Measurements from ENCODE around the gene SF3B5.

The SF3B5 gene

GRCh38 chr6:144077871-144078270 is 17.5 kb downstream of the SF3B5 start:
- no peak overlapping the region for H3K4me3 ChIP-seq (ENCODE audit: low read depth, low read length)
- TF ChIP-seq, protein P1, sequence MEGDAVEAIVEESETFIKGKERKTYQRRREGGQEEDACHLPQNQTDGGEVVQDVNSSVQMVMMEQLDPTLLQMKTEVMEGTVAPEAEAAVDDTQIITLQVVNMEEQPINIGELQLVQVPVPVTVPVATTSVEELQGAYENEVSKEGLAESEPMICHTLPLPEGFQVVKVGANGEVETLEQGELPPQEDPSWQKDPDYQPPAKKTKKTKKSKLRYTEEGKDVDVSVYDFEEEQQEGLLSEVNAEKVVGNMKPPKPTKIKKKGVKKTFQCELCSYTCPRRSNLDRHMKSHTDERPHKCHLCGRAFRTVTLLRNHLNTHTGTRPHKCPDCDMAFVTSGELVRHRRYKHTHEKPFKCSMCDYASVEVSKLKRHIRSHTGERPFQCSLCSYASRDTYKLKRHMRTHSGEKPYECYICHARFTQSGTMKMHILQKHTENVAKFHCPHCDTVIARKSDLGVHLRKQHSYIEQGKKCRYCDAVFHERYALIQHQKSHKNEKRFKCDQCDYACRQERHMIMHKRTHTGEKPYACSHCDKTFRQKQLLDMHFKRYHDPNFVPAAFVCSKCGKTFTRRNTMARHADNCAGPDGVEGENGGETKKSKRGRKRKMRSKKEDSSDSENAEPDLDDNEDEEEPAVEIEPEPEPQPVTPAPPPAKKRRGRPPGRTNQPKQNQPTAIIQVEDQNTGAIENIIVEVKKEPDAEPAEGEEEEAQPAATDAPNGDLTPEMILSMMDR (conservative IDR thresholded peaks at IDR 0.05; ENCODE audit: low read depth, low read length): no peak
- no peak for DNase-seq (ENCODE audit: low read depth)

DNA sequence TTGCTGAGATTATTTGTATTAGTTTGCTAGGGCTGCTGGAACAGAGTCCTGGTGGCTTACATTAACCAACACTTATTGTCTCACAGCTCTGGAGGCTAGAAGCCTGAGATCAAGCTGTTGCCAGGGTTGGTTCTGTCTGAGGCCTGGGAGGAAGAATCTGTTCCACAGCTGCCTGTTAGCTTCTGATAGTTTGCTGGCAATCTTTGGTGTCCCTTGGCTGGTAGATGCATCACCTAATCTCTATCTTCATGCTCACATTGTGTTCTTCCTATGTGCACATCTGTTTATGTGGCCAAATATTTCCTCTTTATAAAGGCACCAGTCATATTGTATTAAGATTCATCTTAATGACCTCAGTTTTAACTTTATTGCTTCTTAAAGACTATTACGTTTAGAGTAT is 19.5 kb downstream of the SF3B5 start:
- H3K4me3 ChIP-seq (ENCODE audit: low read depth, low read length): no peak overlapping the region
- no peak for DNase-seq (ENCODE audit: low read depth)
- TF ChIP-seq, protein P1 (conservative IDR thresholded peaks at IDR 0.05; ENCODE audit: low read depth, low read length): no peak

GRCh38 chr6:144075187-144075586 is 20.2 kb downstream of the SF3B5 start:
- TF ChIP-seq, protein P1 (conservative IDR thresholded peaks at IDR 0.05; ENCODE audit: low read depth, low read length): no peak
- H3K4me3 ChIP-seq (ENCODE audit: low read depth, low read length): no peak overlapping the region
- no peak for DNase-seq (ENCODE audit: low read depth)

DNA sequence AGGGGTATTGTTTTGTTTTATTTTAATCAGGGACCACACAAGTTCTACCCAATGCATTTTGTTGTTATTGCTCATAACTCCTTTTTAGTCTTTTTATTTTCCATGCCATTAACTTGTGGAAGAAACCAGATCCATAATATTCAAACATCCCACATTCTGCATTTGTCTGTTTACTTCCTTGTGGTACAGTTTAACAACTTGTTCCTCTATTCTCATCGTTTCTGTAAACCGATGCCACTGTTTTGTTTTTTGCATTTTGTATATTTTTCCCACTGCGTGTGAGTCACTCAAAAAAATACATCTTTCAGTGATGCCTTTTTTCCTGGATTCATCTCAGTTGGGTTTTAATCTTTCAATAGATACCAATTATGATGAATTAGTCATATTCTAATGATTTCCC is 22.3 kb downstream of the SF3B5 start:
- H3K4me3 ChIP-seq (ENCODE audit: low read depth, low read length): no peak overlapping the region
- TF ChIP-seq, protein P1 (conservative IDR thresholded peaks at IDR 0.05; ENCODE audit: low read depth, low read length): no peak
- no peak for DNase-seq (ENCODE audit: low read depth)

DNA sequence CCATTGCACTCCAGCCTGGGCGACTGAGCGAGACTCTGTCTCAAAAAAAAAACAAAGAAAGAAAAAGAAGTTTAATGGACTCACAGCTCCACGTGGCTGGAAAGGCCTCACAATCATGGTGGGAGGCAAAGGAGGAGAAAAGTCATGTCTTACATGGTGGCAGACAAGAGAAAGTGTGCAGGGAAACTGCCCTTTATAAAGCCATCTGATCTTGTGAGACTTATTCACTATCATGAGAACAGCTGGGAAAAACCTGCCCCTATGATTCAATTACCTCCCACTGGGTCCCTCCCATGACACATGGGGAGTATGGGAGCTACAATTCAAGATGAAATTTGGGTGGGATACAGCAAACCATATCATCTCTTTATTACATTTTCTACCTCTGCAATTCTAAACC is 25.9 kb downstream of the SF3B5 start:
- no peak for DNase-seq (ENCODE audit: low read depth)
- H3K4me3 ChIP-seq (ENCODE audit: low read depth, low read length): no peak overlapping the region
- TF ChIP-seq, protein P1 (conservative IDR thresholded peaks at IDR 0.05; ENCODE audit: low read depth, low read length): no peak

- TF ChIP-seq, protein P1 (conservative IDR thresholded peaks at IDR 0.05; ENCODE audit: low read depth, low read length): no peak
- H3K4me3 ChIP-seq (ENCODE audit: low read depth, low read length): no peak overlapping the region
- no peak for DNase-seq (ENCODE audit: low read depth)
Measured at GRCh38 chr6:144068794-144069193, 26.6 kb downstream of the SF3B5 start.

DNA sequence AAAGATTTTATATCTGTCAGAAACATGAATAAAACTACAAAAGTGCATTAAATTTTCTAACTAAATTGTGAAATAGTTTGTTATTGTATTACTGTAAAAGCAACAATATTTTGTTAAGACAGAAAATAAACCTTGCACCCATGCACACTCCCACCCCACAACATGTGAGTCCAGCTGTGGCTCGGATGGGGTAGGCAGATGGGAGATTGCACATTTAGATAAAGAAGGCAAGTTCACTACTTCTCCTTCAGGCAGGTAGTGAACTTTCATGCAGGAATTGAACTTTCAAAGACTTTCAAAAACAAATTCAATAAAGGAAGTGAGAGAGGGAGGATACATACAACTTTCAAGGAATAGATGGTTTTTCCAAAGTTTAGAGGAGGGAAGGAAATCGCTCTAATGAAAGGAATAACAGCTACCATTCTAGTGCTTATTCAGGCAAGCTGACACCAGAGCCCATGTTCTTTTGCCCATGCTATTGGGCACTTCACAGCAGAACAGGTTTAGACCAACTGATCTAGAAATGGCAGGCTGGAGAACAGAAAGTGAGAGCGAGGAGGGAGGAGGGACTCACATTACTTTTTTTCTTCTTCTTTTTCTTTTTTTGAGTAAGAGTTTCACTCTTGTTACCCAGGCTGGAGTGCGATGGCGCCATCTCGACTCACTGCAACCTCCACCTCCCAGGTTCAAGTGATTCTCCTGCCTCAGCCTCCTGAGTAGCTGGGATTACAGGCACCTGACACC is 28.5 kb downstream of the SF3B5 start:
- DNase-seq (ENCODE audit: low read depth): no peak
- H3K4me3 ChIP-seq (ENCODE audit: low read depth, low read length): no peak overlapping the region

More for the DNA sequence above, 28.5 kb downstream of the SF3B5 start:
- TF ChIP-seq, protein P1 (conservative IDR thresholded peaks at IDR 0.05; ENCODE audit: low read depth, low read length): no peak

All from choroid plexus epithelial cell (primary cell).